H1 (cell line): ENCODE measurements around the gene MRPL20.

Experiments
- CBX8 ChIP-seq: fragments of 300-800, 300-1000 bp; sonication (generic); IDR thresholded peaks from 2 replicates; pipeline ENCODE4 v1.7.1; 2016; ENCODE audit warnings: low read depth, low read length, borderline replicate concordance
- CTCF ChIP-seq, 3 experiments: IDR thresholded peaks; 1 replicate in 2 of 3; 2 replicates in 1 of 3; pipeline versions ENCODE4 v1.5.1 to v1.6.1; 2011; ENCODE audit warnings: low read length in 3 of 3, mild to moderate bottlenecking in 3 of 3, inconsistent platforms in 2 of 3, low read depth in 1 of 3, moderate library complexity in 1 of 3; ENCODE audit not compliant: insufficient read depth in 1 of 3; ENCODE audit errors: control extremely low read depth in 1 of 3
- RBBP5 ChIP-seq: IDR thresholded peaks from 2 replicates; pipeline ENCODE4 v1.7.1; 2012; ENCODE audit warnings: low read depth, mild to moderate bottlenecking, inconsistent platforms, low read length, moderate library complexity, borderline replicate concordance
- RNF2 ChIP-seq: fragments of 200-900, 300-1000 bp; sonication (generic); IDR thresholded peaks from 2 replicates; pipeline ENCODE4 v1.7.1; 2016; ENCODE audit warnings: borderline replicate concordance, low read depth, mild to moderate bottlenecking, antibody characterized with exemption, low read length; ENCODE audit not compliant: poor library complexity, severe bottlenecking; ENCODE audit errors: missing control alignments
- TBP ChIP-seq: IDR thresholded peaks from 2 replicates; pipeline ENCODE4 v1.6.1; 2011; ENCODE audit warnings: low read depth, low read length, improper control_type of control experiment

- TF ChIP-seq CTCF (IDR thresholded peaks at IDR 0.05; ENCODE audit: control extremely low read depth in 1 of 3, insufficient read depth in 1 of 3, low read depth in 1 of 3, low read length in 3 of 3), result no peak; a peak in 1 of 4 replicates
- TF ChIP-seq RBBP5, result no peak
- no peak for TF ChIP-seq TBP
- TF ChIP-seq RNF2, result peak; percentile 26
- no peak for TF ChIP-seq CBX8
Measured at GRCh38 chr1:1419813-1420653, 12.9 kb upstream of the MRPL20 start.
